Liver (tissue), 3 donors: ENCODE data around the gene SNCAIP.

Experiments
- ATF3 ChIP-seq: IDR thresholded peaks from 2 replicates; pipeline ENCODE4 v1.6.1; 2016; ENCODE audit warnings: antibody characterized with exemption
- TAF1 ChIP-seq: conservative IDR thresholded peaks from 2 replicates; pipeline ENCODE4 v1.6.1; 2016; ENCODE audit warnings: antibody characterized with exemption, mild to moderate bottlenecking
- TF ChIP-seq, protein P1 (sequence below): IDR thresholded peaks from 2 replicates; pipeline ENCODE4 v1.6.1; 2016; ENCODE audit warnings: antibody characterized with exemption
- TF ChIP-seq, protein P2 (sequence below): fragments of 150-350 bp; IDR thresholded peaks from 2 replicates; pipeline ENCODE4 v1.5.1; 2017; ENCODE audit warnings: improper control_type of control experiment, low read depth, low read length; ENCODE audit not compliant: missing input control
- donor health status: healthy.
- donor health status: healthy.

- TF ChIP-seq TAF1 (no peak), ATF3 (no peak)
- TF ChIP-seq, protein P1, sequence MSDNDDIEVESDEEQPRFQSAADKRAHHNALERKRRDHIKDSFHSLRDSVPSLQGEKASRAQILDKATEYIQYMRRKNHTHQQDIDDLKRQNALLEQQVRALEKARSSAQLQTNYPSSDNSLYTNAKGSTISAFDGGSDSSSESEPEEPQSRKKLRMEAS: no peak
- TF ChIP-seq, protein P2, sequence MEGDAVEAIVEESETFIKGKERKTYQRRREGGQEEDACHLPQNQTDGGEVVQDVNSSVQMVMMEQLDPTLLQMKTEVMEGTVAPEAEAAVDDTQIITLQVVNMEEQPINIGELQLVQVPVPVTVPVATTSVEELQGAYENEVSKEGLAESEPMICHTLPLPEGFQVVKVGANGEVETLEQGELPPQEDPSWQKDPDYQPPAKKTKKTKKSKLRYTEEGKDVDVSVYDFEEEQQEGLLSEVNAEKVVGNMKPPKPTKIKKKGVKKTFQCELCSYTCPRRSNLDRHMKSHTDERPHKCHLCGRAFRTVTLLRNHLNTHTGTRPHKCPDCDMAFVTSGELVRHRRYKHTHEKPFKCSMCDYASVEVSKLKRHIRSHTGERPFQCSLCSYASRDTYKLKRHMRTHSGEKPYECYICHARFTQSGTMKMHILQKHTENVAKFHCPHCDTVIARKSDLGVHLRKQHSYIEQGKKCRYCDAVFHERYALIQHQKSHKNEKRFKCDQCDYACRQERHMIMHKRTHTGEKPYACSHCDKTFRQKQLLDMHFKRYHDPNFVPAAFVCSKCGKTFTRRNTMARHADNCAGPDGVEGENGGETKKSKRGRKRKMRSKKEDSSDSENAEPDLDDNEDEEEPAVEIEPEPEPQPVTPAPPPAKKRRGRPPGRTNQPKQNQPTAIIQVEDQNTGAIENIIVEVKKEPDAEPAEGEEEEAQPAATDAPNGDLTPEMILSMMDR: no peak
These were observed 122.4 kb downstream of the SNCAIP start for GRCh38 chr5:122434205-122434970.
